Keratinocyte (primary cell): ENCODE data around the gene TCEAL8.

ENCODE experiments used
- EZH2 ChIP-seq: IDR thresholded peaks from one replicate; pipeline ENCODE4 v1.6.1; 2012; ENCODE audit warnings: inconsistent platforms, mild to moderate bottlenecking, low read length, moderate library complexity
- TF ChIP-seq, protein P1 (sequence below), 3 experiments: IDR thresholded peaks in 1 of 3; conservative IDR thresholded peaks in 1 of 3; optimal IDR thresholded peaks in 1 of 3; 2 replicates in 2 of 3; 3 replicates in 1 of 3; pipeline versions ENCODE3 to v1.5.1; 2011; ENCODE audit warnings: low read length in 3 of 3, mild to moderate bottlenecking in 3 of 3, moderate library complexity in 2 of 3, control low read depth in 1 of 3, inconsistent platforms in 1 of 3; ENCODE audit not compliant: insufficient read depth in 2 of 3; ENCODE audit errors: extremely low read depth in 1 of 3

DNA sequence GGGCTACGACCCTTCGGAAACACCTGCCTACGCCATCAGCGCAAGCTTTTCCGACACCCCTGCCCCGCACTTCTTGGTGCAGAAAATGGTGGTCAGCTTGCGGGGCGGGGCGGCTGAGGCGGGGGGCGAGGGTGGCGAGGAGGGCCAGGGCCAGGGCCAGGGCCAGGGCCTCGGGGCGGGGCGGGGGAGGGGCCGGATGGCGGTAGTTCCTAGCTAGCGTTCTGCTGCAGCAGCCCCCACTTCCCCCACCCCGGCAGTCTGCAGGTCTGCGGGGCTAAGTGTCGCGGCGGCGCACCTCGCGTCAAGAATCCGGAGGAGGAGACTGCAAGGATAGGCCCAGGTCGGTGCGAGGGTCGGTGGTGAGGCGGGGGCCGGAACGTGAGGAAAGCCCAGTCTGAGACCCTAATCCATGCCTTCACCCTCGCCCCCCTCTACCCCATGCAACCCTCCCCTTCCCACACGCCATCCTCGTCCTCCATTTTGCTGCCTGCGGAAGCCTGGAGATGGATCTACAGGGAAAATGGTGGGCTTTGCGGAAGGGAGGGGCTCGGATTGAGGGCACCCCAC is 39.4 kb downstream of the TCEAL8 start:
- TF ChIP-seq, protein P1, sequence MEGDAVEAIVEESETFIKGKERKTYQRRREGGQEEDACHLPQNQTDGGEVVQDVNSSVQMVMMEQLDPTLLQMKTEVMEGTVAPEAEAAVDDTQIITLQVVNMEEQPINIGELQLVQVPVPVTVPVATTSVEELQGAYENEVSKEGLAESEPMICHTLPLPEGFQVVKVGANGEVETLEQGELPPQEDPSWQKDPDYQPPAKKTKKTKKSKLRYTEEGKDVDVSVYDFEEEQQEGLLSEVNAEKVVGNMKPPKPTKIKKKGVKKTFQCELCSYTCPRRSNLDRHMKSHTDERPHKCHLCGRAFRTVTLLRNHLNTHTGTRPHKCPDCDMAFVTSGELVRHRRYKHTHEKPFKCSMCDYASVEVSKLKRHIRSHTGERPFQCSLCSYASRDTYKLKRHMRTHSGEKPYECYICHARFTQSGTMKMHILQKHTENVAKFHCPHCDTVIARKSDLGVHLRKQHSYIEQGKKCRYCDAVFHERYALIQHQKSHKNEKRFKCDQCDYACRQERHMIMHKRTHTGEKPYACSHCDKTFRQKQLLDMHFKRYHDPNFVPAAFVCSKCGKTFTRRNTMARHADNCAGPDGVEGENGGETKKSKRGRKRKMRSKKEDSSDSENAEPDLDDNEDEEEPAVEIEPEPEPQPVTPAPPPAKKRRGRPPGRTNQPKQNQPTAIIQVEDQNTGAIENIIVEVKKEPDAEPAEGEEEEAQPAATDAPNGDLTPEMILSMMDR (optimal IDR thresholded peaks at IDR 0.05 in 1 of 3, IDR thresholded peaks at IDR 0.05 in 1 of 3, conservative IDR thresholded peaks at IDR 0.05 in 1 of 3; ENCODE audit: extremely low read depth in 1 of 3, insufficient read depth in 2 of 3, low read length in 3 of 3) = no peak
- TF ChIP-seq EZH2 = no peak
